ENCODE measurements around the gene IL27RA.
A peak's percentile ranks its signal among the peaks of the same experiment; 100 is the strongest.

IL27RA gene

GRCh38 chr19:14031719-14032480 lies at the start of gene IL27RA:
IL27RA (plus strand) TSS chr19:14031762; CDS start chr19:14031873, 111 bp downstream.
- peak; percentile 80 for DNase-seq (ENCODE audit: low spot score)

GRCh38 chr19:13981988-13982501 lies 49.5 kb upstream of the IL27RA start:
- DNase-seq (ENCODE audit: low spot score) = no peak

DNA sequence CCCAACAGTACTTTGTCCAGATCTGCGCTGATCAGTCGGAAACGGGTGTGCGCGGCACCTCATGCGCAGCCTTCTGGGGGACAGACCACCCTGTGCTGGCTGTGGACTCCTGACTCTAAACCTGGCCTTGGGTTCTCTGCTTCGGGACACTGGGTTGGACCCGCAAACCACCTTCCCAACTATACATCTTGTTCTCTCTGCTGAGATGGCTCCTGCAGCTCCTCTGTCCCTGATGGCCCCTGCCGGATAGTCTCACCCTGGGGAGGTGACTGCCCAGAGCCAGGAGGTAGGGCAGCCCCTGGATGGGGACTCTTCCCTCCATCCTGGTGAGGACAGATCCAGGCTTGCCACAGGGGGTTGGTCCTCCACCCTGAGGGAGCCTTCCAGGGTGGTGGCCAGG lies 48.8 kb upstream of the IL27RA start:
- DNase-seq (ENCODE audit: low spot score) = no peak

DNA sequence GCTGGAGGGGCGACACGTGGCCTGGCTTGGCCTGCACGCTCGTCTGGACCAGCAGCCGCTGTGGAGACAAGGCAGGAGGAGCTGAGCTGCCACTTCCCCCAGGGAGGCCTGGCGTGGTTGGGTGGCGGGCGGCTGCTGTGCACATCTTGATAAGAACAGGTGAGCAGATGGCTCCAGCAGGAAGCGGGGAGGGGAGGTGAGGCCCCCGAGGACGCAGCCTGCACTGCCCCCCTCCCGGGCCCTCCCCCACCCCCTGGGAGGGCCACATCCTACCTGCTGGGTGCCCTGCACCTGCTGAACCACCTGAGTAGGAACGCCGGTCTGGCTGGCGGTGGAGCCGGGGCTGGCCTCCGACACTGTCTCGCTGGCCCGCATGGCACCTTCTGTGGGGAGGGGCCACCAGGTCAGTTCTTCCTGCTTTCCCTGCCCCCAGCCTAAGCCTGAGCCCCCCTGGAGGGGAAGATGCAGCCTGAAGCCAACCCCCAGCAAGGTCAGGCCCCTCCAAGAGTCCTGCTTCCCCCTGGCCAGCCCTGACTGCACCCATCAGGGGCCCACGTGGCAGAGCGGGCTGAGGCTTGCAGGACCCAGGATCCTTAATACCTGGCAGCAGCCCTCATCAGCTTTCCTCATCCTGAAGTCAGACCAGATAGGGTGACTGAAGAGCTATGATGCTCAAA lies 48.2 kb upstream of the IL27RA start:
- no peak for DNase-seq (ENCODE audit: low spot score)

GRCh38 chr19:13984186-13984585 lies 47.4 kb upstream of the IL27RA start:
- DNase-seq (ENCODE audit: low spot score) = no peak

DNA sequence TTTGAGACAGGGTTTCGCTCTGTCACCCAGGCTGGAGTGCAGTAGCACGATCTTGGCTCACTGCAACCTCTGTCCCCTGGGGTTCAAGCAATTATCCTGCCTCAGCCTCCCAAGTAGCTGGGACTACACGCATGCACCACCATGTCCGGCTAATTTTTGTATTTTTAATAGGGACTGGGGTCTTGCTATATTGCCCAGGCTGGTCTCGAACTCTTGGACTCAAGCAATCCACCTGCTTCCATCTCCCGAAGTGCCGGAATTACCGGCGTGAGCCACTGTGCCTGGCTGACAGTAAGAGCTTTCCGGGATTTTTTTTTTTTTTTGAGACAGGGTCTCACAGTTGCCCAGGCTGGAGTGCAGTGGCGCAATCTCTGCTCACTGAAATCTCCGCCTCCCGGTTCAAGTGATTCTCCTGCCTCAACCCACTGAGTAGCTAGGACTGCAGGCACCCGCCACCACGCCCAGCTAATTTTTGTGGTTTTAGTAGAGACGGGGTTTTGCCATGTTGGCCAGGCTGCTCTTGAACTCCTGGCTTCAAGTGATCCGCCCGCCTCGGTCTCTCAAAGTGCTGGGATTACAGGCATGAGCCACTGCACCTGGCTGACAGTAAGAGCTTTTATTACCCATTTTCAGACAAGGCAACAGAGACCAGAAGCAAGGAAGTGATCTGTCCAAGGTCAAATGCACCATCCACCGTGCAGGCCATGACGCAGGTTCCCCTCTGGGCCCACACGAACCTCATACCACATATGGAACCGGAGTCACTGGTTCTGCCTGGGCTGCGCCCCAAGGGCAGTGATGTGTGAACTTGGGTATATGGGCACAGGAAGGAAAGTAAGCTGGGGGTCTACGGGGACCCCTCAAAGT lies 46.5 kb upstream of the IL27RA start:
- DNase-seq (ENCODE audit: low spot score) = no peak

DNA sequence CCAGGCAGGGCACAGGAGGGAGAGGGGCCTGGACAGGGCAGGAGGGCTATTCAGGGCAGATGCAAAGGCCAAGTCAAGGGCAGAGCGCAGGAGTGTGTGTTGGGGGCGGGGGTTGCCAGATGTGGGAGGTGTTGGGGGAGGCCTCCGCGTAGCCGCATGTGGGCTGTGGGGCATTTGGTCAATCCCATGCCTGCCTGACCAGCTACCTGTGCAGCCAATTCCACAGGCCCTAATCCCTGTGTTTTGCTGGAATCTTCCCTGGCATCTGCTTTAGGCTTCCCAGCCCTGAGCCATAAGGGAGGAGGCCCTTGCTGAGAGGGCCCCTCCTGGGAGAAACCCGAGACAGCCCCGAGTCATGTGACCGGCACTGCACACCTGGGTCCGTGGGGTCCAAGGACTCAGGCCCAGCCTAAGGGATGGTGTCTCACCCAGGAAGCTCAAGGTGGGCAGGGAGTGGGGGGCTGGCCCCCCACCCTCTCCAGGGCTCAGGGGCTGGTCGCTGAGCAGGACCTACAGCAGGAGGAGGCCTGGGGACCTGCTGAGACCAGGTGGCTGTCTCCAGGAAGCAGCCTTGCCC lies 45.7 kb upstream of the IL27RA start:
- no peak for DNase-seq (ENCODE audit: low spot score)

DNA sequence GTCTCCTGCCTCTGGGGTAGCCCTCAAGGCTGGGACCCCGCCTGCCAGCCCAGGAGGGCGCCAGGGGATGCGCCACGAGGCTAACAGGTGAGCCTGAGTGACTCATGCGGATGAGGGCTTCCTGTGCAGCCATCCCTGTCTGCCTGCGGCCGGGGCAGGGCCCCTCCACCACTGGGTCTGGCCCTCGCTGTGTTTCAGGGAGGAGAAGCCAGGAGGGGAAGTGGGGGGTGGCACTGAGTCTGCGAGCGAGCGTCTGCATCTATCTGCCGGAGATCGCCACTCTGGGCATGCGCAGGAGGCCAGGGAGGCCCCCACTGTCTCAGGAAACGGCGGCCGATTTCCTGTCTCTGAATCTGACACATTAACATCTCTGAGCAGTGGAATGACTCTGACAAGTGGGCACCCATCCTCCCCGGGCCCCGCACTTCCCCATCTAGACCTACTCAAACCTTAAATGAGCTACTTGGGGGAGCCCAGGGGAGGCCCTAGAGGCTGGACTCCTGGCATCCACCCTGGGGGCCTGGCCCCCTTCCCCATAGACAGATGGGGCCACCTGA lies 45.1 kb upstream of the IL27RA start:
- DNase-seq (ENCODE audit: low spot score) = no peak

DNA sequence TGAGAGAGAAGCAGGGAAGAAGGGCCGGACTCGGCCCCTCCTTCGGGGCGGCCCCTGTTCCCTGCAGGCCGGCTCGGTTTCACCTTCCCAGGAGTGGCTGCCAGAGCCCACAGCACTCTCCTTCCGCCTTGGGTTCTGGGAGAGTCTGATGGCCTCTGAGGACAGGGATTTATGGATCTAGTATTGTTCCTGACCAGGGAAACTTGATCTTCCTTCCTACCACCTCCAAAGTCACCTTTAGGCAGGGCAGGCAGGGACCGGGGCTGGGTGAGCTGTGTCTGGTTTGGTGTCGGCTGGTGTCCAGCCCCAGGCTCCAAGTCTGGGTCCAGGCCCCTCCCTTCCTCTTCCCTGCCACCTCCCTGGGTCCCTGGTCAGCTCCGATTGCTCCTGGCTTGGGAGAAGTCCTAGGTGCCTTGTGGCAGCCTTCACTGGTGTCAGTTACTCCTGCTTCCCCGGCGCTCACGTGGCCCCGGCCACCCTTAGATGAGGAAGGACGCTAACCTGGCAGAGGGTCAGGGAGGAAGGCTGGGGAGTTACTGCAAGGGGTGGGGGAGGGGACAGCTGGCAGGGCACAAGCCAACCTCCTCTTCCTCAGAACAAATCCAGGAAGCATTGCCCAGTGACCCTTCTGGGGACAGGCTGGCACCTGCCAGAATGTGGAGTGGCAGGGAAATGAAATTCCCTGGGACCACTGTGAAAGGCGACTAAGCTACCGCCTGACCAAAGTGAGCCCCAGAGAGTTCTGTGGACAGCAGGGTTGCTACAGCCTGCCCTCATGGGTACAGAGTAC lies 44.3 kb upstream of the IL27RA start:
- DNase-seq (ENCODE audit: low spot score) = no peak

GRCh38 chr19:13989487-13989886 lies 42.1 kb upstream of the IL27RA start:
- no peak for DNase-seq (ENCODE audit: low spot score)

DNA sequence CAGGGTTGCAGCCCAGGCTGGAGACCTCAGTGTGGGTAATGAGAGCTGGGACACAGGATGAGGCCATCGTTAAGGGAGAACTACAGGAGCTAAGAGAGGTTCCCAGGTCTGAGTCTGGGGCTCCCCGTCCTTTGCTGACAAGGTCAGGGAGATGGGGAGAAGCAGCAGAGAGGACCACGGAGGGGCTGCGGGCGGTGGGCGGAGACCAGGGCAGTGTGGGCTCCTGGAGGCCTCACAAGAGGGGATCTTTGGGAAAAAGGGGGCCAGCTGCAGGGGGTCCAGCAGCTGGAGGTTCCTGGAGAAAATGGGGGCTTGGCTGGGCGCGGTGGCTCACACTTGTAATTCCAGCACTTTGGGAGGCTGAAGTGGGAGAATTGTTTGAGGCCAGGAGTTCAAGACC lies 41.5 kb upstream of the IL27RA start:
- DNase-seq (ENCODE audit: low spot score) = no peak

DNA sequence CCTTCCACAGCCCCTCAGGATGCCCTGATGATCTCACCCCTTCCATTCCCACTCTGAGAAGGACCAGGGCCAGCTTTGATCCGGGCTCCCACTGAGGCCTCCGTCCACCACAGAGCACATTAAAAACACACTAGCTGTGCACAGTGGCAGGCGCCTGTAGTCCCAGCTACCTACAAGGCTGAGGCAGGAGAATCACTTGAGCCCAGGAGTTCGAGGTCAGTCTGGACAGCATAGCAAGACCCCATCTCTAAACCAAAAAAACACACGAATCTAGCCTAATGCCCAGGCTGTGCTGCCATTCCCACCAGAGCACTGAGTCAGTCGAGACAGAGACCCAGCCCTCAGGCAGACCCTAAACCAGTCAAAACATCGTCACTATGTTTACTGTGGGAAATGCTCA lies 39.5 kb upstream of the IL27RA start:
- no peak for DNase-seq (ENCODE audit: low spot score)

GRCh38 chr19:13993590-13994300 lies 37.8 kb upstream of the IL27RA start:
- peak; percentile 9 for DNase-seq (ENCODE audit: low spot score)

DNA sequence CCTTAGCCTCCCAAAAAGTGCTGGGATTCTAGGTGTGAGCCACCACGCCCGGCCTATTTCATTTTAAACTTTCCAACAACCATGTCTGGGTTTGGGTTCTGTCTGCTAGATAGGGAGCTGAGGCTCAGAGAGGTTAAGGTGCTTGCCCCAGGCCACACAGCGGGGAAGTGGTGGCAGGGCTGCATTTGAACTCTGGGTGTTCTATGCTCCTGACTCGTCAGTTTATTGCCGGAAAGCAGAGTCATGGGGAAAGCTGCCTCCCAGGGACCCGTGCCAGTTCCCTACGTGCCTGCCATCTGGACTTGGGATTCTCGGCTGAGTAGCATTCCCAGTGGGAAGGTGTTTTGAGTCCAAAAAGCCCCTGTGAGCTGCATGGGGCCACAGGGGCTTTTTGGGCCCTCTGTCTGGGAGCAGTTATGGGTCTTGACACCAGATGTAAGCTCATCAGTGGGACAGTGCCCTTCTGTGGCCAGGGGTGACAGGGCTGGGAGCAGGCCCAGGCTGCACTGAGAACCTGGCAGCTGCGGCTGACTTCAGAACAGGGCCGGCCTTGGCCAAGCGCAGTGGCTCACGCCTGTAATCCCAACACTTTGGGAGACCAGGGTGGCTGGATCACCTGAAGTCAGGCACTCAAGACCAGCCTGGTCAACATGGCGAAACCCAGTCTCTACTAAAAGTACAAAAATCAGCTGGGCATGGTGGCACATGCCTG lies 36.4 kb upstream of the IL27RA start:
- DNase-seq (ENCODE audit: low spot score) = peak; percentile 2

GRCh38 chr19:13995878-13996765 lies 35.4 kb upstream of the IL27RA start:
- peak; percentile 7 for DNase-seq (ENCODE audit: low spot score)

GRCh38 chr19:13996928-13997630 lies 34.5 kb upstream of the IL27RA start:
- DNase-seq (ENCODE audit: low spot score) = peak; percentile 6

- DNase-seq (ENCODE audit: low spot score) = peak; percentile 3
Measured at GRCh38 chr19:13997631-13997962, 34.0 kb upstream of the IL27RA start.

GRCh38 chr19:13998426-13998825 lies 33.1 kb upstream of the IL27RA start:
- no peak for DNase-seq (ENCODE audit: low spot score)
